H9 (cell line): ENCODE results near the gene CAMTA1. TPM values are rescaled to one million over a fixed set of nuclear protein-coding genes. Genes with fewer than 3 reads are reported as not detected.
"Not testable (repeated sequence)": the region's sequence is repeated elsewhere in the genome, so short reads cannot be mapped to it uniquely, and the experiment has no call there.

ENCODE experiments used
- DNase-seq: peaks from one replicate; pipeline ENCODE4 v3.0.0-alpha.2; 2017
- H2AFZ ChIP-seq: one replicate; pipeline ENCODE4 v1.6.1; 2013; ENCODE audit warnings: mild to moderate bottlenecking, low read length, control low read depth, moderate library complexity
- H2AK5ac ChIP-seq: 2 replicates; pipeline ENCODE4 v1.6.1; 2013; ENCODE audit warnings: low read length, control low read depth, mixed read lengths; ENCODE audit not compliant: insufficient read length
- H2BK120ac ChIP-seq: one replicate; pipeline ENCODE4 v1.6.1; 2013; ENCODE audit warnings: low read depth, mild to moderate bottlenecking, low read length, control low read depth, inconsistent platforms; ENCODE audit not compliant: poor library complexity, severe bottlenecking
- H2BK12ac ChIP-seq: 2 replicates; pipeline ENCODE4 v1.6.1; 2013; ENCODE audit warnings: low read length, control low read depth, mixed read lengths, low read depth; ENCODE audit not compliant: insufficient read length
- H2BK15ac ChIP-seq: 2 replicates; pipeline ENCODE4 v1.6.1; 2013; ENCODE audit warnings: low read depth, low read length, control low read depth
- H2BK20ac ChIP-seq: one replicate; pipeline ENCODE4 v1.6.1; 2013; ENCODE audit warnings: low read depth, mild to moderate bottlenecking, low read length, control low read depth, inconsistent platforms; ENCODE audit not compliant: poor library complexity, severe bottlenecking
- H2BK5ac ChIP-seq: 2 replicates; pipeline ENCODE4 v1.6.1; 2013; ENCODE audit warnings: low read length, control low read depth, mixed read lengths; ENCODE audit not compliant: insufficient read length
- H3K14ac ChIP-seq: 2 replicates; pipeline ENCODE4 v1.6.1; 2013; ENCODE audit warnings: low read length, control low read depth; ENCODE audit not compliant: insufficient read depth
- H3K18ac ChIP-seq: 2 replicates; pipeline ENCODE4 v1.6.1; 2013; ENCODE audit warnings: low read depth, mild to moderate bottlenecking, mixed read lengths, low read length, control low read depth; ENCODE audit not compliant: insufficient read length
- H3K23ac ChIP-seq: 2 replicates; pipeline ENCODE4 v1.6.1; 2013; ENCODE audit warnings: low read length, control low read depth, mixed read lengths, low read depth; ENCODE audit not compliant: insufficient read length
- H3K23me2 ChIP-seq: 2 replicates; pipeline ENCODE4 v1.6.1; 2013; ENCODE audit warnings: low read depth, mild to moderate bottlenecking, mixed read lengths, low read length, control low read depth; ENCODE audit not compliant: insufficient read length, poor library complexity, severe bottlenecking
- H3K27ac ChIP-seq: 2 replicates; pipeline ENCODE4 v1.5.1; 2013; ENCODE audit warnings: low read length, control low read depth, mixed read lengths, low read depth; ENCODE audit not compliant: insufficient read length
- H3K27me3 ChIP-seq: 2 replicates; pipeline ENCODE4 v1.6.1; 2013; ENCODE audit warnings: low read length, control low read depth, inconsistent platforms; ENCODE audit not compliant: insufficient read depth
- H3K4ac ChIP-seq: 2 replicates; pipeline ENCODE4 v1.6.1; 2013; ENCODE audit warnings: low read depth, mild to moderate bottlenecking, control low read depth, inconsistent platforms, low read length, moderate library complexity
- H3K4me1 ChIP-seq: 2 replicates; pipeline ENCODE4 v1.6.1; 2013; ENCODE audit warnings: low read length, control low read depth, inconsistent platforms; ENCODE audit not compliant: insufficient read depth
- H3K4me2 ChIP-seq: 2 replicates; pipeline ENCODE4 v1.6.1; 2013; ENCODE audit warnings: low read length, control low read depth, mixed read lengths; ENCODE audit not compliant: insufficient read length, insufficient read depth
- H3K56ac ChIP-seq: 2 replicates; pipeline ENCODE4 v1.6.1; 2013; ENCODE audit warnings: low read depth, mild to moderate bottlenecking, mixed read lengths, low read length, control low read depth; ENCODE audit not compliant: insufficient read length
- H3K79me1 ChIP-seq: 2 replicates; pipeline ENCODE4 v1.6.1; 2013; ENCODE audit warnings: low read depth, mild to moderate bottlenecking, moderate library complexity, low read length, control low read depth, inconsistent platforms; ENCODE audit not compliant: insufficient read depth, poor library complexity, severe bottlenecking
- H3K79me2 ChIP-seq: 2 replicates; pipeline ENCODE4 v1.6.1; 2013; ENCODE audit warnings: low read length, control low read depth, inconsistent platforms; ENCODE audit not compliant: insufficient read depth
- H3K9ac ChIP-seq: 2 replicates; pipeline ENCODE4 v1.6.1; 2013; ENCODE audit warnings: low read length, control low read depth, mixed read lengths; ENCODE audit not compliant: insufficient read length; ENCODE audit errors: extremely low read depth
- H3K9me3 ChIP-seq: one replicate; pipeline ENCODE4 v1.6.1; 2013; ENCODE audit warnings: low read depth, low read length, inconsistent platforms; ENCODE audit not compliant: control insufficient read depth
- H3T11ph ChIP-seq: one replicate; pipeline ENCODE4 v1.6.1; 2013; ENCODE audit warnings: mild to moderate bottlenecking, low read length, control low read depth, inconsistent platforms
- H4K20me1 ChIP-seq: one replicate; pipeline ENCODE4 v1.6.1; 2013; ENCODE audit not compliant: control insufficient read depth, insufficient read length, insufficient read depth
- H4K5ac ChIP-seq: 2 replicates; pipeline ENCODE4 v1.6.1; 2013; ENCODE audit warnings: low read depth, mild to moderate bottlenecking, mixed read lengths, low read length, control low read depth; ENCODE audit not compliant: insufficient read length
- H4K8ac ChIP-seq: replicated peaks from 2 replicates; pipeline ENCODE4 v1.6.1; 2013; ENCODE audit warnings: low read length, control low read depth, mixed read lengths, low read depth; ENCODE audit not compliant: insufficient read length
- H4K91ac ChIP-seq: 2 replicates; pipeline ENCODE4 v1.6.1; 2013; ENCODE audit warnings: low read depth, mild to moderate bottlenecking, moderate library complexity, mixed read lengths, low read length, control low read depth; ENCODE audit not compliant: insufficient read length
- H3K27ac Mint-ChIP-seq, 3 experiments: 2 replicates in 2 of 3; 3 replicates in 1 of 3; pipeline ENCODE4 v1.8.0; 2020 to 2021; ENCODE audit warnings: mixed read lengths in 3 of 3, mild to moderate bottlenecking in 1 of 3, moderate library complexity in 1 of 3
- H3K27me3 Mint-ChIP-seq: 2 replicates; pipeline ENCODE4 v1.8.0; 2021; ENCODE audit warnings: low read depth, mild to moderate bottlenecking, moderate library complexity, mixed read lengths
- H3K36me3 Mint-ChIP-seq, 3 experiments: 2 replicates in 2 of 3; 3 replicates in 1 of 3; pipeline ENCODE4 v1.8.0; 2020 to 2021; ENCODE audit warnings: low read depth in 3 of 3, mixed read lengths in 3 of 3; ENCODE audit not compliant: insufficient read depth in 1 of 3
- H3K4me1 Mint-ChIP-seq, 2 experiments: 2 replicates each; pipeline ENCODE4 v1.8.0; 2020; ENCODE audit warnings: mixed read lengths in 2 of 2
- H3K4me3 Mint-ChIP-seq, 2 experiments: 2 replicates in 1 of 2; 3 replicates in 1 of 2; pipeline ENCODE4 v1.8.0; 2020 to 2021; ENCODE audit warnings: mild to moderate bottlenecking in 2 of 2, mixed read lengths in 2 of 2, moderate library complexity in 1 of 2
- H3K9me3 Mint-ChIP-seq, 2 experiments: 2 replicates in 1 of 2; 3 replicates in 1 of 2; pipeline ENCODE4 v1.8.0; 2020; ENCODE audit warnings: mild to moderate bottlenecking in 2 of 2, mixed read lengths in 2 of 2, moderate library complexity in 1 of 2
- CTCF ChIP-seq: fragments of 200-600 bp; sonication (generic); conservative IDR thresholded peaks from 3 replicates; pipeline ENCODE4 v1.8.0; 2021; ENCODE audit warnings: antibody characterized with exemption, mild to moderate bottlenecking
- WGBS: extraction: QIAGEN DNeasy Blood & Tissue Kit; methylation state at CpG from one replicate; pipeline ENCODE4 v1.1.7; 2013; ENCODE audit warnings: missing lambda C conversion rate, low lambda C conversion rate, mixed read lengths; ENCODE audit not compliant: insufficient read length; ENCODE audit errors: extremely low coverage; 5-methylcytosine and 5-hydroxymethylcytosine counted together
- total RNA-seq: library from RNA; stranded (reverse); gene quantifications from 2 replicates; pipeline ENCODE4 v1.2.1, GENCODE V29; 2021

The CAMTA1 gene
- total RNA-seq, 1 experiment from 2014 or later, result 115 TPM

- no peaks in the 10 kb centered on the region for H3K9me3 Mint-ChIP-seq
- Histone ChIP-seq H4K8ac (no peak overlapping the region), H2BK12ac (no peak overlapping the region), H3K4ac (no peak overlapping the region), H3K18ac (no peak overlapping the region), H3K56ac (no peak overlapping the region), H3K79me2 (no peaks in the 10 kb centered on the region), H4K5ac (no peak overlapping the region), H2BK120ac (no peak overlapping the region), H3T11ph (no peak overlapping the region), H2AFZ (no peak overlapping the region), H3K23me2 (no peaks in the 10 kb centered on the region), H3K27me3 (no peaks in the 10 kb centered on the region), H2BK20ac (no peak overlapping the region), H3K9ac (no peak overlapping the region), H2BK5ac (no peak overlapping the region), H3K4me1 (peaks cover 2% of the 10 kb centered on the region; the same call in 1 of the 2 replicates), H2BK15ac (no peak overlapping the region), H2AK5ac (no peak overlapping the region), H3K23ac (no peak overlapping the region), H3K79me1 (no peaks in the 10 kb centered on the region), H3K14ac (no peak overlapping the region), H4K20me1 (no peaks in the 10 kb centered on the region), H4K91ac (no peak overlapping the region), H3K9me3 (no peaks in the 10 kb centered on the region), H3K4me2 (no peak overlapping the region), H3K27ac (no peak overlapping the region)
- H3K4me1 Mint-ChIP-seq, result peaks cover 21 to 23% of the 10 kb centered on the region in 2 experiments
- no CpG with 5 or more reads among the region's 3 CpGs for WGBS
- no peaks in the 10 kb centered on the region; the same call in 1 of the 2 replicates for H3K27me3 Mint-ChIP-seq
- no peak overlapping the region for H3K4me3 Mint-ChIP-seq
- peak; percentile 14 for DNase-seq
- TF ChIP-seq CTCF, result no peak
- no peak overlapping the region for H3K27ac Mint-ChIP-seq
- H3K36me3 Mint-ChIP-seq, result no peaks in the 10 kb centered on the region
These were observed 595.5 kb downstream of the CAMTA1 start for GRCh38 chr1:7380712-7381111.

- not testable (repeated sequence) for H3K36me3 Mint-ChIP-seq, H3K9me3 Mint-ChIP-seq
These were observed 596.5 kb downstream of the CAMTA1 start for GRCh38 chr1:7381729-7382128.

More at GRCh38 chr1:7381729-7382128, 596.5 kb downstream of the CAMTA1 start:
- not testable (repeated sequence) for H2BK20ac ChIP-seq, H3K14ac ChIP-seq, H2BK120ac ChIP-seq, H3K27me3 ChIP-seq, H2BK15ac ChIP-seq, H4K91ac ChIP-seq, H3K79me2 ChIP-seq, H3K4me2 ChIP-seq, H4K5ac ChIP-seq, H3K9ac ChIP-seq, H4K20me1 ChIP-seq, H3K27ac ChIP-seq, H2AK5ac ChIP-seq, H3K23me2 ChIP-seq, H3K4me3 Mint-ChIP-seq, H3K4me1 ChIP-seq, H3K4ac ChIP-seq, H3T11ph ChIP-seq, H3K27me3 Mint-ChIP-seq, H3K79me1 ChIP-seq, H3K27ac Mint-ChIP-seq, H2BK12ac ChIP-seq, H2AFZ ChIP-seq, H3K9me3 ChIP-seq, H3K56ac ChIP-seq, H2BK5ac ChIP-seq, H3K23ac ChIP-seq, H3K18ac ChIP-seq, H4K8ac ChIP-seq
- H3K4me1 Mint-ChIP-seq, result peaks cover 21 to 24% of the 10 kb centered on the region in 2 experiments
- peak; percentile 1 for DNase-seq
- WGBS, result no CpG with 5 or more reads among the region's 3 CpGs
